NCI-H2196 treated with DMSO at 0.1 percent for 48 hours (cell line): ENCODE results near the gene ZNF385B.
"Not testable (repeated sequence)": the region's sequence is repeated elsewhere in the genome, so short reads cannot be mapped to it uniquely, and the experiment has no call there.

Experiments used
- DNase-seq: peaks from one replicate; lab custom pipeline; 2025; ENCODE audit not compliant: unreplicated experiment; lab: John Stamatoyannopoulos, UW

The ZNF385B gene

DNA sequence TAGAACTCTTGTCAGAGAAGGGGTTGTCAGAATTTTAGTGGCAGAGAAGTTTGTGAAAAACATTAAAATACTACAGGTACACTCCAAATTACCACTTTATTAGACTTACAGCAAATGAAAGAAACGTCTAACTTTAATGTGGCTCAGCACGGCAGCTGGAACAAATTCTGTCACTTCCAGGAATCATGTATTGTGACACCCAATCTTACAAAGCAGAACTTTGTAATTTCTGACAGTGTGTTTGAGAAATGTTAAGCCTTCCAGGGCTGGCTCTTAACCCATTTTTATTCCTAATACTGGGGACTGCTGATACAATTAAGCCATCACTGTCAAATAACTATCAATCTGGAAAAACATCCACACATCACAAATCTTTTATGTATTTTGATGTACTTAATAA lies 216.4 kb downstream of the ZNF385B start:
- no peak for DNase-seq

DNA sequence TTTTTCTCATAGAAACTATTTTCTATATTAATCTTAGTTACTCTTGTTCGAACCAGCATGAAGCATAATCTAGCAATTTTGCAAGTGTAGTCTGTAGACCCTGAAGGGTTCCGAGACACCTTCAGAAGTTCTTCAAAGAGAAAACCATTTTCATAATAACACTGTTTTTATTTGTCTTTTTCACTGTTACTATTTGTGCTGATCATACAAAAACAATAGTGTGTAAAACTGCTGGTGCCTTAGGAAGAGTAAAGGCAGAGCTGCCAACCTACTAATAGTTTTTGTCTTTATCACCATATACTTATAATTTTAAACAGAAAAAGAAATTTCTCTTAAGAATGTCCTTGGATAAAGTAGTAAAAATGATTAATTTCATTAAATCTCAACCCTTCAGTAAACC lies 218.9 kb downstream of the ZNF385B start:
- no peak for DNase-seq

DNA sequence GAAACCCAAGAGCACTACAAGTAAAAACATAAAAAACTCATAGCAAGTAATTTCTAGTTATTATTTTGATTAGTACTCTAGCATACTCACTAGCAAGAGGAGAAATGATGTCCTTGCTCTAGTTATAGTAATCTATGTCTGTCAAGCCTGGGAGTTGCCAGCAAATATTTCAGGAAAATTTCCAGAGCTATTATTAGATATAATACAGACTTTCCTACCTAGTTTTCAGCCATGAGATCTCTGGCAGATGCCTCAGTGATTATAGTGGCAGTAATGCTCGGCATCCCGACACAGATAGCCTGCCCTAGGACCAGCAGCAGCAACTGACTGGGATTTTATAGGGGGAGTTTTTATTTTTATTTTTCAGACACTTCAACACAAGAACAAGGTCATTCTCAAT lies 224.4 kb downstream of the ZNF385B start:
- DNase-seq, result no peak

GRCh38 chr2:179636100-179636980 lies 225.1 kb downstream of the ZNF385B start:
- DNase-seq, result no peak

DNA sequence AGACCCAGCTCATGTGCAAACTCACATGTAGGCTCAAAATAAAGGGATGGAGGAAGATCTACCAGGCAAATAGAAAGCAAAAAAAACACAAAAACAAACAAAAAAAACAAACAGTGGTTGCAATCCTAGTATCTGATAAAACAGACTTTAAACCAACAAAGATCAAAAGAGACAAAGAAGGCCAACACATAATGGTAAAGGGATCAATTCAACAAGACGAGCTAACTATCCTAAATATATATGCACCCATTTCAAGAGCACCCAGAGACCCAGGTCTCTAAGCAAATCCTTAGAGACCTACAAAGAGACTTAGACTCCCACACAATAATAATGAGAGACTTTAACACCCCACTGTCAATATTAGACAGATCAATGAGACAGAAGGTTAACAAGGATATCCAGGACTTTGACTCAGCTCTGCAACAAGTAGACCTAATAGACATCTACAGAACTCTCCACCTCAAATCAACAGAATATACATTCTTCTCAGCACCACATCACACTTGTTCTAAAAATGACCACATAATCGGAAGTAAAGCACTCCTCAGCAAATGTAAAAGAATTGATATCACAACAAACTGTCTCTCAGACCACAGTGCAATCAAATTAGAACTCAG lies 229.5 kb downstream of the ZNF385B start:
- not testable (repeated sequence) for DNase-seq

DNA sequence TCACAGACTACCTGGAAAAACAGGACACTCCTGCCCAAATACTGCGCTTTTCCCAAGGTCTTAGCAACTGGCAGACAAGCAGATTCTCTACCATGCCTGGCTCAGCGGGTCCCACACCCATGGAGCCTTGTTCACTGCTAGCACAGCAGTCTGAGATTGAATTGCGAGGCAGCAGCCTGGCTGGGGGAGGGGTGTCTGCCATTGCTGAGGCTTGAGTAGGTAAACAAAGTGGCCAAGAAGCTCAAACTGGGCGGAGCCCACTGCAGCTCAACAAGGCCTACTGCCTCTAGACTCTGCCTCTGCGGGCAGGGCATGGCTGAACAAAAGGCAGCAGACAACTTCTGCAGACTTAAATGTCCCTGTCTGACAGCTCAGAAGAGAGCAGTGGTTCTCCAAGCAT lies 231.6 kb downstream of the ZNF385B start:
- not testable (repeated sequence) for DNase-seq

GRCh38 chr2:179626261-179626660 lies 235.2 kb downstream of the ZNF385B start:
- no peak for DNase-seq

DNA sequence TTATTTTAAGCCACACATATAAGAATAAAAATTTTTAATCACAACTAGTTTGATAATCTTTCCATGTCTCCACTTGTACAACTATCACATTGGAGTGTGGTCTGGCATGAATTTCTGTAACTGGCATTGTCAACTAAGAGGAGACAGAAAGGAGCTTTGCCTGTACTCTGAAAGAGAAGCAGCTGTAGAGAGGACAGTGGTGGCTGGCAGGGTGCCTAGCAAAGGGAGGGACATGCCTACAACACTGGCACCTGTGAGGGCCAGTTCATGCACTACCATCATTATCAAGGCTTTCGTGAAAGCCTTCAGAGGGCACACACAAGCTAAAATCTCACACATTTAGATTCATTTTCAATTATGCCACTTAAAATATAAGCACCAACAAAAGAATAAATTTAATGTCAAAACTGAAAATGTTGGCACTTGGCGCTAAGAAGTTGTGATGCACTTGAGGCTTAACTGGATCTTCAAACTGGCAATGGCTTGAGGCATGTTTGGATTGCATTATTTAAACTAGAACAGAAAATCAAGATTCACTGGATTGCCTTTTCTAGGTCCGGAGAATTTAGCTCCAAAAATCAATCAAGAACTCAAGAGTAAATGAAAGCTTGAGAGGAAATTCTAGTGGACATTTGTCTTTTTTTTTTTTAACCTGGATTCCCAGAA lies 238.6 kb downstream of the ZNF385B start:
- DNase-seq, result no peak

DNA sequence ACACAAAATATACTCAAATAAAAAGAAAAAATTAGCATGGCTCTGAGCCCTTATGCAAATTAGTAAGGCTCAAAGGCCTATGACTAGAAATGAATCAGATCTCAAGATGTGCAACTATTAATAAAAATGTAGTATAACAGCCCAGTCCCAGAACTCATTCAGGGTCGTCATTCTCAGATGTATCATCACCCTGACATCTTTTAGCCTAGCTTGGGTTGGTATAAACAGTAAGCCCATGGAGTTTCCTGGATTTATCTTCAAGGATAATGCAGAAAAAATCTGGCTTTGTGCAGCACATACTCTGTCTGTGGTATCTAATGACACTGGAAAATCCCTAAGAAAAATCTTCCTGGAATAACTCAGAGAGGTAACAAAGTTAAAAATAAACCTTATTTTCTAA lies 239.3 kb downstream of the ZNF385B start:
- no peak for DNase-seq

DNA sequence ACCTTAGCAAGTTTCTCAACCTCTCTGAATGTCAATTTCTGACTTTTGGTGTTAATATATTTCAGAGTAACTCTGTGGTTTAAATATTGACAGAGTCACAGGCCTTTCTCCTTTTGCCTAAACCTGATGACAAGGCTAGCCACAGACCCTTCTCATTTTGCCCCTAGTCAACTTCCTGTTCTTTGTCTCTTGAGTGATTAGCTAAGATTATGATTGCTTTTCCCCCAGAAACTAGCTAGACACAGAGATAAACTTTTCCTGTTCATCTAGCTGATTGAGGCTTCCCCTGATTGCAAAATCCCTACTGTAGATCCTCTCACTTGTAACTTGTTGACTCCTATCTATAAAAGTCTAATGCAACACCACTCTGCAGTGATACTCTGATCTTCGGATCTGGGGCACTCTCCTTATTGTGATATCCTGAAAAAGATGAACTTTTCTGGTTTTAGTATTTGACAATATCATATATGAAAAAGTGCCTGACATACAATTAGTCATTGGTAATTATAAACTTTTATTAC lies 241.4 kb downstream of the ZNF385B start:
- DNase-seq, result no peak

DNA sequence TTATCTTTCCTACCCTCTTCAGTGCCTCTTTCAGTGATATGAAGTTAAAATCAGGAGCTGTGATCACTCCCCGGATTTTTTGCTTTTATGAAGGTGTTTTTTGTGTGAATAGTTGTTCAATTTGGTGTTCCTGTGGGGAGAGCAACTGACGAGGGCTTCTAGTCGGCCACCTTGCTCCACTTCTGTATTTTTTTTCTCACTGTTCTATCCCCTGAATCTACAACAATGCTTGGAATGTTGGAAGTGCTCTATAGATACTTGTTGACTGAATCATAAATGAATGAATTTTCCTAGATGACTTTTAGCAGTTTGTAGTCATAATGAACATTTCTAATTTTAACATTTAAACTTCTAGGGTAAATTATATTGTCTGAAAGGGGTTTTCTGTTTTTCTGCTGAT lies 247.3 kb downstream of the ZNF385B start:
- no peak for DNase-seq

DNA sequence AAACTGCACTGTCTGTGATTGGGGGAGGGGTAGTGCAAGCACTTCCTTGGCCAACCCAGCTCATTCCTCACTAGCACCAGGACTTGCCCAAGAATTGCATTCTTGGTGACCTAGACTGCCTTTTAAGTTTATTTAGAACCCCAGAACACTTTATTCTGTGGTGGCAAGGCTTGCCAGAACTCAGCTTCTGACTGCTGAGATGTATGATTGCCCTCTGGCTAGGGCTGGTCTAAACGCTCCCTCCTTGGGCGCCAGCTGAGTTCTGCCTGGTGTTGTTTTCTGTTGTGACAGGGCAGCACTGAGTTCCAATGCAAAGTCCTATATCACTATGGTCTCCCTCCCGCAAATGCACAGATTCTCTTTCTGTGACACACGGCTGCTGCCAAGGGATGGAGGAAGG lies 247.7 kb downstream of the ZNF385B start:
- DNase-seq, result no peak

GRCh38 chr2:179613299-179613651 lies 248.1 kb downstream of the ZNF385B start:
- DNase-seq, result no peak

- DNase-seq, result no peak
Observed at GRCh38 chr2:179612591-179613298, 248.7 kb downstream of the ZNF385B start.

GRCh38 chr2:179612108-179612507 lies 249.3 kb downstream of the ZNF385B start:
- DNase-seq, result no peak

GRCh38 chr2:179606141-179606540 lies 255.3 kb downstream of the ZNF385B start:
- DNase-seq, result no peak

- DNase-seq, result no peak
Observed at GRCh38 chr2:179605341-179605740, 256.1 kb downstream of the ZNF385B start.

- no peak for DNase-seq
Observed at GRCh38 chr2:179604598-179604997, 256.8 kb downstream of the ZNF385B start.

DNA sequence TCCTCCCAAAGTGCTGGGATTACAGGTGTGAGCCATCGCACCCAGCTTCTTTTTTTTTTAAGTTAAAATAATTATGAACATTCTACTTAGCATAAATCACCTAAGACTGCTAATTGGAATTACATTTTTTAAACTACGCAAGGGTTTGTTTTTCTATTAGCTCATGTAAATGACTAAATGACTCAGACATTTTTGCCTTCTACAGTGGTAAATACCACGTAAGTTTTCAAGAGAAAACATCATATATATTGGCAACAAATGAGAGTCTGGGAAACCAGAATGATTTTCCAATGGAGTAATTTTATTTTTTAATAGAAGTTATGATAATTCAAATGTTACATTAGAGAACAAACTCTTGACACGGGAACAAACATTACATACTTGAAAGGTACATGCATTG lies 259.0 kb downstream of the ZNF385B start:
- no peak for DNase-seq

DNA sequence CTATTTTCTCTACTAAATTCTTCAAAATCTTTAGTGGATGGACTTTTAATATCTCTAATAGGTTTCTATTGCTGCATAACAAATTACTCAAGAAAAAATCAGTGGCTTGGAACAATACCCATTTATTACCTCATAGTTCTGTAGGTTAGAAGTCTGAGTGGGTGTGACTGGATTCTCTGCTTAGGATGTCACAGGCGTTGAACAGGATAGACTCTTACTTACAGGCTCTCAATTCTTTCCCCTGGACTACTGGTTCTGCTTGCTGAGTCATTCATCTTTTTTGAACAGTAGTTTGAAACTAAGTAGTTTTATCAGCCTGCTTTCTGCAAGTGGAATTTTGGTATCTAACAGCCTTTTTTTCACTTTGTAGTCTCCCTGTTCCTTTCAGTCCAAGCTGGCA lies 265.4 kb downstream of the ZNF385B start:
- no peak for DNase-seq

- no peak for DNase-seq
Observed at GRCh38 chr2:179595284-179595683, 266.1 kb downstream of the ZNF385B start.
